ENCODE results near the gene PCDHGC3.
"Not testable (repeated sequence)": the region's sequence is repeated elsewhere in the genome, so short reads cannot be mapped to it uniquely, and the experiment has no call there.

Gene PCDHGC3

DNA sequence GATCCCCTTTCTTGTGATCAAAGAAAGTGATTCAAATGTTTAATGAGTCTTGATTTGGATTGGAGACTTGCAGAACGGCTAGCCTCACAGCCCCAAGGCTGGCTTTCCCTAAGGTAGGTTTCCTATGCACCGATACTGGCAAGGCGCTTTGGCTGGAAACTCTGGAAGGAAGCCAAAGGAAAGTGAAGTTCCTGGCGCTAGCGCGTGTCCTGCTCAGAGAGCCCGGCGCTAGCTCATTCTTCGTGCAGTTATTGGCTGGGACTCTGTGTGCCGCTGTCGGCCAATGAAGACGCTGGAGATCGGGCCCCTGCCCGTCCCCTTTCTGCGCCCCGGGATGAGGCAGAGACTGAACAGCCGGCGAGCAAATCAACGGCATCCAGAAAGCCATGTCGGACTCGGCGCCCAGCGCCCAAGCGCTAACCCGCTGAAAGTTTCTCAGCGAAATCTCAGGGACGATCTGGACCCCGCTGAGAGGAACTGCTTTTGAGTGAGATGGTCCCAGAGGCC lies at the start of gene PCDHGC3:
Gene PCDHGC3, plus strand, starts transcription at position 342 of the 507 bp plus-strand sequence. Its CDS starts 151 bp downstream, at position 493.
- peak in 12 of 14 donors; percentile 39 to 95 (median 78) for DNase-seq

DNA sequence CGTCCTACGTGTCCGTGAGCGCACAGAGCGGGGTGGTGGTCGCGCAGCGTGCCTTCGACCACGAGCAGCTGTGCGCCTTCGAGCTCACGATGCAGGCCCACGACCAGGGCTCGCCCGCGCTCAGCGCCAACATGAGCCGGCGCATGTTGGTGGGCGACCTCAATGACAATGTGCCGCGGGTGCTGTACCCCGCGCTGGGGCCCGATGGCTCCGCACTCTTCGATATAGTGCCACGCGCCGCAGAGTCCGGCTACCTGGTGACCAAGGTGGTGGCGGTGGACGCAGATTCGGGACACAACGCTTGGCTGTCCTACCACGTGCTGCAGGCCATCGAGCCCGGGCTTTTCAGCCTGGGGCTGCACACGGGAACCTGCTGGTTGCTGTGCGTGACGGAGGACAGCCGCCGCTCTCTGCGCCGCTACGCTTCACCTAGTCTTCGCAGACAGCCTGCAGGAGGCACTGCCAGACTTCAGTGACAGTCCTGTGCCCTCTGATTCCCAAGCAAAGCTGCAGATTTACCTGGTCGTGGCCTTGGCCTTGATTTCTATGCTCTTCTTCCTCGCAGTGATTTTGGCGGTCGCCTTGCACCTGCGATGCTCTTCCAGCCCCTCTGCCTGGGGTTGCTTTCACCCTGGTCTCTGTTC lies 47.9 kb upstream of the PCDHGC3 start:
- DNase-seq = no peak

DNA sequence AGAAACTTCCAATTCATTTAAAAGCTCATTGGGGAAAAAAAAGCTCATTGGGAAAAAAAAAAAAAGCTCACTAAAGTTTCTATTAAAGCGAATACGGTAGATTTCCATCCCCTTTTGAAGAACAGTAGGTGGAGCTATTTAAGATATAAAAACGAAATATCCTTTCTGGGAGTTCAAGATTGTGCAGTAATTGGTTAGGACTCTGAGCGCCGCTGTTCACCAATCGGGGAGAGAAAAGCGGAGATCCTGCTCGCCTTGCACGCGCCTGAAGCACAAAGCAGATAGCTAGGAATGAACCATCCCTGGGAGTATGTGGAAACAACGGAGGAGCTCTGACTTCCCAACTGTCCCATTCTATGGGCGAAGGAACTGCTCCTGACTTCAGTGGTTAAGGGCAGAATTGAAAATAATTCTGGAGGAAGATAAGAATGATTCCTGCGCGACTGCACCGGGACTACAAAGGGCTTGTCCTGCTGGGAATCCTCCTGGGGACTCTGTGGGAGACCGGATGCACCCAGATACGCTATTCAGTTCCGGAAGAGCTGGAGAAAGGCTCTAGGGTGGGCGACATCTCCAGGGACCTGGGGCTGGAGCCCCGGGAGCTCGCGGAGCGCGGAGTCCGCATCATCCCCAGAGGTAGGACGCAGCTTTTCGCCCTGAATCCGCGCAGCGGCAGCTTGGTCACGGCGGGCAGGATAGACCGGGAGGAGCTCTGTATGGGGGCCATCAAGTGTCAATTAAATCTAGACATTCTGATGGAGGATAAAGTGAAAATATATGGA lies 45.2 kb upstream of the PCDHGC3 start, which contains the start of gene PCDHGA12:
Gene PCDHGA12, plus strand, starts transcription at position 176 of the 782 bp plus-strand sequence. Its CDS starts 253 bp downstream, at position 429.
- peak in 2 of 14 donors; percentile 13 to 27 for DNase-seq

DNA sequence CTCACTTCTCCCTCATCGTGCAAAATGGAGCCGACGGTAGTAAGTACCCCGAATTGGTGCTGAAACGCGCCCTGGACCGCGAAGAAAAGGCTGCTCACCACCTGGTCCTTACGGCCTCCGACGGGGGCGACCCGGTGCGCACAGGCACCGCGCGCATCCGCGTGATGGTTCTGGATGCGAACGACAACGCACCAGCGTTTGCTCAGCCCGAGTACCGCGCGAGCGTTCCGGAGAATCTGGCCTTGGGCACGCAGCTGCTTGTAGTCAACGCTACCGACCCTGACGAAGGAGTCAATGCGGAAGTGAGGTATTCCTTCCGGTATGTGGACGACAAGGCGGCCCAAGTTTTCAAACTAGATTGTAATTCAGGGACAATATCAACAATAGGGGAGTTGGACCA lies 44.5 kb upstream of the PCDHGC3 start:
- DNase-seq = no peak

DNA sequence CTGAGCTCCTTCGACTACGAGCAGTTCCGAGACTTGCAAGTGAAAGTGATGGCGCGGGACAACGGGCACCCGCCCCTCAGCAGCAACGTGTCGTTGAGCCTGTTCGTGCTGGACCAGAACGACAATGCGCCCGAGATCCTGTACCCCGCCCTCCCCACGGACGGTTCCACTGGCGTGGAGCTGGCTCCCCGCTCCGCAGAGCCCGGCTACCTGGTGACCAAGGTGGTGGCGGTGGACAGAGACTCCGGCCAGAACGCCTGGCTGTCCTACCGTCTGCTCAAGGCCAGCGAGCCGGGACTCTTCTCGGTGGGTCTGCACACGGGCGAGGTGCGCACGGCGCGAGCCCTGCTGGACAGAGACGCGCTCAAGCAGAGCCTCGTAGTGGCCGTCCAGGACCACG lies 43.5 kb upstream of the PCDHGC3 start:
- not testable (repeated sequence) for DNase-seq

DNA sequence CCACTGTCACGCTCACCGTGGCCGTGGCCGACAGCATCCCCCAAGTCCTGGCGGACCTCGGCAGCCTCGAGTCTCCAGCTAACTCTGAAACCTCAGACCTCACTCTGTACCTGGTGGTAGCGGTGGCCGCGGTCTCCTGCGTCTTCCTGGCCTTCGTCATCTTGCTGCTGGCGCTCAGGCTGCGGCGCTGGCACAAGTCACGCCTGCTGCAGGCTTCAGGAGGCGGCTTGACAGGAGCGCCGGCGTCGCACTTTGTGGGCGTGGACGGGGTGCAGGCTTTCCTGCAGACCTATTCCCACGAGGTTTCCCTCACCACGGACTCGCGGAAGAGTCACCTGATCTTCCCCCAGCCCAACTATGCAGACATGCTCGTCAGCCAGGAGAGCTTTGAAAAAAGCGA lies 43.0 kb upstream of the PCDHGC3 start:
- DNase-seq = not testable (repeated sequence)

DNA sequence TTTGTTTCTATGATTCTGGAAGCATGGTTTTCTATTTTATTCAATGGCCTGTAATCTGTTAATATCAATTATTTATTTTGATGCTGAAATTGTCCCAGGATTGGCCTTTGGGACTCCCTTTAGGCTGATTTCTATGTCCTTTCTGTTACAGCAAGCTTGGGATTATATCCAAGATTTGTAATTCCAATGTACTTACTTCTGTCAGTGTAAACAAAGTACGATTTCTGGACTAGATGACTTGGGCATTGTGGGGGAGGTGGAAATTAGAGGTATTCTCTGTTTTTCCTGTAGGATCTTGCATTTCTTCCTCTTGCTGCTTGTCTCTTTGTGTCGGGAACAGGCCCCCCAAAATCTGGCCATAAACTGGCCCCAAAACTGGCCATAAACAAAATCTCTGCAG lies 41.8 kb upstream of the PCDHGC3 start:
- DNase-seq = no peak

DNA sequence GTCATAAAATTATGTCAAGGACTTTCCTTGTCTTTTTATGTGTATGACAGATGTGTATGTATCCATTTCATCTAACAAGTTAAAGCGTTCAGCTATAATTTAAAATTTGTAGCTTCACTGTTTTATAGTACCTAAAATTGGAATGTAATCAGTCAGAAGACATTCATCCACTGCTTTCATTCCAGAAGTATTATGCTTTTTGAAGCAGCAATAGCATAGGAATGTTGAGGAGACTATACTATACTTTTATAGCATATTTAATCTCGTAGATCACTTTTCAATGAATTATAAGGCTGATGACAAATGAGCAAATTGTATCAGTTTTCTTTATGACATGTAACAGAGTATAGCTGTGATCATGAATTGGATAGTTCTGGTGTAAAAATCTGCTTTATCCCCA lies 38.5 kb upstream of the PCDHGC3 start:
- no peak for DNase-seq

DNA sequence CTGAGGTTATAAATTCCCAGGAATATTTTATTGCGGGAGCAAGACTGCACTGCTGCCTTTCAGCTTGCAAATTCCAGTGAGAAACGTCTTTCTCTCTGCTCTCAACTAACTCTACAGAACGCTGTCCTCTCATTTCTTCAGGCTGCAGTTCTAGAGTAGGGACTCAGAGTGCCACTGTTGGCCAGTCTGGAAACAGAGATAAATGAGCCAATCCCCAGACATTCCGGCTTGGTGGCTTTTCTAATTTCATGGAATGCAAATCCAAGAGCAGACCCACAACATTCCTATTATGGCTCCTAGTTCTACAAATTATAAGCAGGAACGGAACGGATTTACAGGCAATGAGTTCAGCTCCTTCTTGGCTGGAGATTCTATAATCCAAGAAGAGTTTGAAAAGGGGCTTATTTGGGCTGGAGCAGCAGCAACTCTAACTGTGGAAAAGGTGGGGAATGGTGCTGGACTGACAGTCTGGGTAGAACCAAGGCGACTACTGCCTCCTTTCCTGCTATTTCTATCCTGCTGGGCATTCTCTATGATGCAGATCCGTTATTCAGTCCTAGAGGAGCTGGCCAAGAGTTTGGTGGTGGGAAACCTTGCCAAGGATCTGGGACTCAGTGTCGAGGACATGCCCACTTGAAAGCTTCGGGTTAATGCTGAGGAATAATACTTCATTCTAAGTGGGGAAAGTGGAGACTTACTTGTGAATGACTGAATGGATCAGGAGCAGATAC lies 36.2 kb upstream of the PCDHGC3 start:
- no peak for DNase-seq

DNA sequence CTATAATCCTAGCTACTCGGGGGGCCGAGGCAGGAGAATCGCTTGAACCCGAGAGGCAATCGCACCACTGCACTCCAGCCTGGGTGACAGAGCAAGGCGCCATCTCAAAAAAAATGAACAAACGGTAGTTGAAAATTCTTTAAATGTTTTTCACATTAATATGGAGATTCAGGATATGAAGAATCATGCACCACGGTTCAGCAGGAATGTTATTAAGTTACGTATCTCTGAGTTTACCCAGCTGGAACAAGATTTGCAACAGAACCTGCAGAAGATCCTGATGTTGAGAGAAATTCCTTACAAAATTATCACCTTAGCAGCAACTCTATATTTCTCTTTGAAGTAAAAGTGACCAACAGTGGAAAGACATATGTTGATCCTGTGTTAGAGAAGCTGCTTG lies 35.4 kb upstream of the PCDHGC3 start:
- no peak for DNase-seq

DNA sequence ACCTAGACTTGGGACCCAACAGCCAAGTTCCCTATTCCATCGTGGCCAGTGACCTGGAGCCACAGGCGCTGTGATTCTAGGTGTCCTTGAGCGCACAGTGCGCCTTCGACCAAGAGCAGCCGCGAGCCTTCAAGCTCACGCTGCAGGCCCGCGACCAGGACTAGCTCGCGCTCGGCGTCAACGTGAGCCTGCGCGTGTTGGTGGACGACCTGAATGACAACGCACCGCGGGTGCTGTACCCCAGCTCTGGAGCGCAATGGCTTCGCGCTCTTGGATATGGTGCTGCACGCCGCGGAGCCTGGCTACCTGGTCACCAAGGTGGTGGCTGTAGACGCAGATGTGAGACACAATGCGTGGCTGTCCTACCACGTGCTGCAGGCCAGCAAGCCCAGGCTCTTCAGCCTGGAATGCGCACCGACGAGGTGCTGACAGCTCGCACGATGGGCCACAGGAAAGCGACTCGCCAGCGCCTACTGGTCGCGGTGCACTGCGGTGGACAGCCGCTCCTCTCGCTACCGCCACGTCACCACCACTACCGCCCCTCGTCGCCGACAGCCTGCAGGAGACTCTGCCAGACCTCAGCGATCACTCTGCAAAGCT lies 34.1 kb upstream of the PCDHGC3 start:
- DNase-seq = no peak

DNA sequence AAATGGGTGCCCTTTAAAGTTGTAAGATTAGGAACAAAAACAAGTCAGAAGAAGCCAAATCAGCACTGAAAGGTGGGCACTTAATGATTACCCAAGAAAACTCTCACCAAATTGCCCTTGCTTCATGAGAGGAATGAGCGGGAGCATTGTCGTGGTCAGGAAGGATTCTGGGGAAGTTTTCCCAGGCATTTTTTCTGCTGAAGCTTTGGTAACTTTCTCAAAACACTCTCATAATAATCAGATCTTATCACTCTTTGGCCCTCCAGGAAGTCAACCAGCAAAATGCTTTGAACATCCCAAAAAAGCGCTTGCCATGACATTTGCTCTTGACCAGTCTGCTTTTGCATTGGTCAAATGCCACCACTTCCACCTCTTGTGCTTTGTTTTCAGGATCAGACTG lies 10.4 kb upstream of the PCDHGC3 start:
- no peak for DNase-seq

DNA sequence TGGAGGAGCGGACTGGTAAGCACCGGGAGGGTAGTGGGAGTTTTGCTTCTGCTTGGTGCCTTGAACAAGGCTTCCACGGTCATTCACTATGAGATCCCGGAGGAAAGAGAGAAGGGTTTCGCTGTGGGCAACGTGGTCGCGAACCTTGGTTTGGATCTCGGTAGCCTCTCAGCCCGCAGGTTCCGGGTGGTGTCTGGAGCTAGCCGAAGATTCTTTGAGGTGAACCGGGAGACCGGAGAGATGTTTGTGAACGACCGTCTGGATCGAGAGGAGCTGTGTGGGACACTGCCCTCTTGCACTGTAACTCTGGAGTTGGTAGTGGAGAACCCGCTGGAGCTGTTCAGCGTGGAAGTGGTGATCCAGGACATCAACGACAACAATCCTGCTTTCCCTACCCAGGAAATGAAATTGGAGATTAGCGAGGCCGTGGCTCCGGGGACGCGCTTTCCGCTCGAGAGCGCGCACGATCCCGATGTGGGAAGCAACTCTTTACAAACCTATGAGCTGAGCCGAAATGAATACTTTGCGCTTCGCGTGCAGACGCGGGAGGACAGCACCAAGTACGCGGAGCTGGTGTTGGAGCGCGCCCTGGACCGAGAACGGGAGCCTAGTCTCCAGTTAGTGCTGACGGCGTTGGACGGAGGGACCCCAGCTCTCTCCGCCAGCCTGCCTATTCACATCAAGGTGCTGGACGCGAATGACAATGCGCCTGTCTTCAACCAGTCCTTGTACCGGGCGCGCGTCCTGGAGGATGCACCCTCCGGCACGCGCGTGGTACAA lies 556 bp downstream of the PCDHGC3 start:
- peak in 4 of 14 donors; percentile 36 to 85 (median 57) for DNase-seq

DNA sequence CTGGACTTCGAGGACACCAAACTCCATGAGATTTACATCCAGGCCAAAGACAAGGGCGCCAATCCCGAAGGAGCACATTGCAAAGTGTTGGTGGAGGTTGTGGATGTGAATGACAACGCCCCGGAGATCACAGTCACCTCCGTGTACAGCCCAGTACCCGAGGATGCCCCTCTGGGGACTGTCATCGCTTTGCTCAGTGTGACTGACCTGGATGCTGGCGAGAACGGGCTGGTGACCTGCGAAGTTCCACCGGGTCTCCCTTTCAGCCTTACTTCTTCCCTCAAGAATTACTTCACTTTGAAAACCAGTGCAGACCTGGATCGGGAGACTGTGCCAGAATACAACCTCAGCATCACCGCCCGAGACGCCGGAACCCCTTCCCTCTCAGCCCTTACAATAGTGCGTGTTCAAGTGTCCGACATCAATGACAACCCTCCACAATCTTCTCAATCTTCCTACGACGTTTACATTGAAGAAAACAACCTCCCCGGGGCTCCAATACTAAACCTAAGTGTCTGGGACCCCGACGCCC lies 1.3 kb downstream of the PCDHGC3 start:
- peak in 1 of 14 donors; percentile 67 for DNase-seq

DNA sequence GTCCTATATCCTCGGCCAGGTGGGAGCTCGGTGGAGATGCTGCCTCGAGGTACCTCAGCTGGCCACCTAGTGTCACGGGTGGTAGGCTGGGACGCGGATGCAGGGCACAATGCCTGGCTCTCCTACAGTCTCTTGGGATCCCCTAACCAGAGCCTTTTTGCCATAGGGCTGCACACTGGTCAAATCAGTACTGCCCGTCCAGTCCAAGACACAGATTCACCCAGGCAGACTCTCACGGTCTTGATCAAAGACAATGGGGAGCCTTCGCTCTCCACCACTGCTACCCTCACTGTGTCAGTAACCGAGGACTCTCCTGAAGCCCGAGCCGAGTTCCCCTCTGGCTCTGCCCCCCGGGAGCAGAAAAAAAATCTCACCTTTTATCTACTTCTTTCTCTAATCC lies 2.0 kb downstream of the PCDHGC3 start:
- peak in 1 of 14 donors; percentile 57 for DNase-seq

DNA sequence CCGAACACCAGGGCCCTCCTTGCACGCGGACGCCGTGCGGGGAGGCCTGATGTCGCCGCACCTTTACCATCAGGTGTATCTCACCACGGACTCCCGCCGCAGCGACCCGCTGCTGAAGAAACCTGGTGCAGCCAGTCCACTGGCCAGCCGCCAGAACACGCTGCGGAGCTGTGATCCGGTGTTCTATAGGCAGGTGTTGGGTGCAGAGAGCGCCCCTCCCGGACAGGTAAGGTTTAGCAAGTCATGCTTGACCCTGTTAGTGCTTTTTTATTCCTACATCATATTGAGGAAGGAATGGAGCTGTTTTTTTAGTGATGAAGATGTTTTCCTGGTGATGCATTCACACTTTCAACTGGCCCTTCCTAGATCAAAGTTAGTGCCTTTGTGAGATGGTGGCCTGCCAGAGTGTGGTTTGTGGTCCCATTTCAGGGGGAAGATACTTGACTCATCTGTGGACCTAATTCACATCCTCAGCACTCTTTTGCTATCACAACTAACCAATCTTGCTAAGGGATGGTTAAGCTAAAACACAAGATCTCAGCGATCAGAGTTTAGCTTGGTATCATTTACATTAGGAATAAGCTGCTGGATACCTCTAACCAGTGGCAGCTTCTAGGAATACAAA lies 2.7 kb downstream of the PCDHGC3 start:
- peak in 1 of 14 donors; percentile 57 for DNase-seq

DNA sequence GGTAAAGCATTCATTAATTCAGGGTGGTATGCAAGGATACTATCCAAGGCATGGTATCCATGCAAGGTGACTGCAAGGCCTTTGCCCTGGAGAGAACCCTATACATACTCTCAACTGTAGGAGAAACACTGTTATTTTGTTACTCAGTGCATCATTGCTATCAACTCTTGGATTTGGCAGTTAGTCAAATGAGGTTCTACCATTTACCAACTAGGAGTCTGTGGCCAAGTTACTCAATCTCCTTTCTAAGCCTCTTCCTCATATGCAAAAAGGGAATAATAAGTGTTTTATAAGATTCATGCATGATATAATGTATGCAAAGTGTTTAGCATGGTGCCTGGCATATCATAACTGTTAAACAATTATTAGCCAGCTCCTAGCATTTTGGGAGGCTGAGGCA lies 4.0 kb downstream of the PCDHGC3 start:
- DNase-seq = no peak

DNA sequence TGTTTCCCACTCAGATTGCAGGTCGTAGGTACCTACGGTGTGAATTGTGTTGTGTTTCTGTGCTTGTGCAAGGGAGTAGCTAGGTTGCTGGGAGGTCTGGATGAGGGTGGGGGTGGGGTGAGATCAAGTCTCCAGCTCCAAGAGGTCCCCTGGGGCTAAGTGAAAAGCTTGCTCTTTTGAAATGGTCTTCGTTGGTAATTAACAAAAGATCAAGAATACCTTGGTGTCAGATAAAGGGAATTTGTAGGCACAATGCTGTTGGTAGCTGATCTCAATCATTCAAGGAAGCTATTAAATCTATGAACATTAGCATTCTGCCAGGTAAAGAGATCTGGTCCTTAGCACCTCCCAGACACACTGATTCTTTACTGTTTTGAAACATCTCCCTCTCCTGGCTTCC lies 8.1 kb downstream of the PCDHGC3 start:
- no peak for DNase-seq

DNA sequence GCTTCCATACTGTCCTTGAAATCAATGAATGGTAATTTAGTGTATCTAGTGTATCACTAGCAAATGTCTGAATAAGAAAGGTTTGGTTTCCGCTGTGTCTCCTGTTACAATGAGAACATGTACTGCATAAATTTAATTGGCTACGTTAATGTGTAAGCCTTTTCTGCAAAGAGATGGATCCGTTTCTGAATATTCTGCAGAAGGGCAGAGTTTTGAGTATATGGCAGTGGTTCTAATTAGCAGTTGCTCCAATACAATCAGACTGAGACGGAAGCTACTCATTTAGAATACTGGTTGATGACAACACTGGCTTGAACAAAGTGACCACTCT lies 8.5 kb downstream of the PCDHGC3 start:
- no peak for DNase-seq

DNA sequence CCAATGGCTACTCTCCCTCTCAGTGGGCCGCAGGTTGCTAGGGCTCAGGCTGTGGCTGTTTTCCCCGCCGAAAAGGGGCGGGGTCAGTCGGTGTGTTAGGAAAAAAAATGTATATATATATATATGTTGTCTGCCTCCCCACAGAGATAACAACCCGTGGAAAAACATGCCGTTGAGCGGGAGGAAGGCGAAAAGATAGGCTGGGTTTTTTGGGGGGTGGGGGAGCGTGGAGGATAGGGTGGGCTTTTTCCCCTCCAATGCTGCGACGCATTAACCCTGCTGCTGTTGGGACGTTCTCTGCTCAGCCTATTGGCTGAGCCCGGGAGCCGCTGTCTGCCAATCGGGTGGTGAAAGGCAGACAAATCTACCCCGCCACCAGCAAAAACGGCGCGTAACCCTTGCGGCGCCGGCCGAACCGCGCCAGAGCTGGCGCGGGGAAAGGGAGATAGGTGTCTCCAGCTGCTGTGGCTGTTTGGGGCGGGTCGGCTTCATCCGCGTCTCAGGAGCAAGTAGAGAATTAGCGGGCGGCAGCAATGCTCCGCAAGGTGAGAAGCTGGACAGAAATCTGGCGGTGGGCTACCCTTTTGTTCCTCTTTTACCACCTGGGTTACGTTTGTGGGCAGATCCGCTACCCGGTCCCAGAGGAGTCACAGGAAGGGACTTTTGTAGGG lies 9.0 kb downstream of the PCDHGC3 start, which contains the start of gene PCDHGC4:
Gene PCDHGC4, plus strand, starts transcription at position 390 of the 671 bp plus-strand sequence. Its CDS starts 144 bp downstream, at position 534.
- peak in 2 of 14 donors; percentile 32 to 85 for DNase-seq
